ENCODE results near the gene KIF13A.

Gene KIF13A

DNA sequence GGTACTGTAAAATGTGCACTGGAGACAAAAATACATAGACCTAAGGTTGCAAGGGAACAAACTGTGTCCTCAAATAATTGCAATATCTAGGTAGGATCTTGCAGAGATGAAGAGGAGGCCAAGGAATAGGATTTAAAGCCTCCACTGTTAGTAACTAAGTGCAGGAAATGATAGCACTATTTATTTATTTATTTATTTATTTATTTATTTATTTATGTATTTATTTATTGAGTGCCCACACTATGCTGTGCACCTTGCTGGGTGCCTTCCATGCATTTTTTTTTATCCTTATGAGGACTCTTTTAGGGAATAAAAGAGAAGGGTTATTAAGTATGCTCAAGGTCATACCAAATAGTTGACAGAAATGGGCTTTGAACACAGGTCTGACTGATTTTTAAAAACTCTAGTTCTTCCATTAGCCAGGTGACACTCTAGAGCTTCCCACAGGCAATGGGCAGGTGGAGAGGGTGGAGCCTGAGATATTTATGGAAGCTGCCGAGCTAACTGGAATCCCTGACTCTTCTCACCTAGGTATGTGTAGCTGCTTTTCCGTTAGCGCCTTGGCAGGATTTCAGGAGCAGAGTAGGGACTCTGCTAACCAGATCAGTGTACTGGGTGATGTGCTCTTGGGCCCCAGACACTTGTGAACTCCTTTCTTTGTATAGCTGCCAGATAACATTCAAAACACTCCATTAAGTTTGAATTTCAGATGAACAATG is 268.0 kb downstream of the KIF13A start:
- no peak for DNase-seq (ENCODE audit: low spot score)

DNA sequence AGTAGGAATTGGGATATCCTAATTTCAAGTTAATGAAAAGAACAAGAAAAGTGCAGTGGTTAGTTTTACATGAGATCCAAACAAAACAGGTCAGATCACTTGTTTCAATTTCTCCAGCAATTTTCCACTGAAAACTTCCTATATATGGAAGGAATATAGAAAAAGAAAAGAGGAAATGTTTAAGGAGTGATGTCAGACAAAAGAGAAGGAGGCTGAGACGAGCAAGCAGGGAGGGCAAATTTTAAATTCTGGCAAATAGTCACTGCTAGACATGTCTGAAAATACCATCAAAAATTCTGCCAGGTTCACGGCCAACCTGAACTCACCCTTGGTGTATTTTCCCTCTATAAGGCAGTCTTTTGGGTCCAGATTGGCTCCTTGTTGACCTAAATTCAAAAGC is 271.2 kb downstream of the KIF13A start:
- no peak for DNase-seq (ENCODE audit: low spot score)

DNA sequence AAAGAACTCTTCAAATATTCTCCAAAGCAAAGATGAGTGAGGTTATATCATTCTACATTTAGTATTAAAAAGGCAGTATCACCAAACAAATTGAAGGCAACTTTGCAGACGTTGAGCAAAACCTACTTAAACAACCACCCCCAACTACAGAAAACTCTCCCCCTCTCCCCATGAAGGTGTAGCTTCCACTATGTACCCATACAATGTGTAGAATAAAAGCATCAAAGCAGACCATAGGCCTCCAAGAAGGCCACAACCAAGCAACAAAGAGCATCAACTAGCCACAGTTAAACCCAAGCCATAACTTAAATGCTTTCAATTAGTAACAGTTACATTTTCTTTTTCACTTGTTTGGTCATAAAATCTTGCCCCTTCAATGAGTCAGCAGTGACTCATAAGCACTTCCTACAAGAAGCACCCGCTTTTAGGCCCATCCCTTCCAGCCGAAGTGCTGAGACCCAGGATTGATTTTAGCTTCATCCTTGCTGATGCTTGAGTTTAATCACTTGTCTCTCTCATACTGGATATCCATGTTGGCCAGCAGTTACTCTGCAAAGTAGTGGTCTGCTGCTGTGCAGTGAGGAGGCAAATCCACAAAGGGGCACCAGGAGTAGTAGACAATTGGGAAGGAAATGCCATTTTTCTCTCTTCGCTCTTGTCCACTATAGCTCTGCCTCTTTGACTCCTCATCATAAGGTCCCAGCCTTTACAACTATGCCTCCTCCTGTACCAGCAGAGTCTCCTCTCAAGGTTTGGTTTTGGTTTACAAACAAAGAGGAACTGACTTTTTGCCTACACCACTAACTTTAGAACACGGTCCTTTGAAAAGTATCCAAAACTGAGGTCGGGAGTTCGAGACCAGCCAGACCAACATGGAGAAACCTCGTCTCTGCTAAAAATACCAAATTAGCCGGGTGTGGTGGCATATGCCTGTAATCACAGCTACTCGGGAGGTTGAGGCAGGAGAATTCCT is 272.3 kb downstream of the KIF13A start:
- DNase-seq (ENCODE audit: low spot score), result no peak

DNA sequence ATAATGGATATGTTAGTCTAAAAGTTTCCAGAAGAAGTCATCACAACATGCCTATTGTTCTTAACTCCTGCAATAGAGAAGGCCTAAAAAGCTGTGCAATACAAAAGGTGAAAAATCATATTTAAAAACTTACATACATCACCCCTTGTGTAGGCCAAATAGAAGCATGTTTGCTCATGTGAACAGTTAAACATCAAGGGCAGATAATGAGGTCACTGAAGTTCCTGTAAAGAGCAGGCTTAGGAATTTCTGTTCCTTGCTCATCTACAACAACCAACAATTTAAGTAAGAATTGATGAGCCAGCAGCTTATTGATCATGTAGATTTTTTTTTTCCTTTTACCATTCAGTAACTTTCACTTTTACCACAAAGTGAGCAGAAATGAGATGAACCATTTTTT is 273.3 kb downstream of the KIF13A start:
- DNase-seq (ENCODE audit: low spot score), result no peak

DNA sequence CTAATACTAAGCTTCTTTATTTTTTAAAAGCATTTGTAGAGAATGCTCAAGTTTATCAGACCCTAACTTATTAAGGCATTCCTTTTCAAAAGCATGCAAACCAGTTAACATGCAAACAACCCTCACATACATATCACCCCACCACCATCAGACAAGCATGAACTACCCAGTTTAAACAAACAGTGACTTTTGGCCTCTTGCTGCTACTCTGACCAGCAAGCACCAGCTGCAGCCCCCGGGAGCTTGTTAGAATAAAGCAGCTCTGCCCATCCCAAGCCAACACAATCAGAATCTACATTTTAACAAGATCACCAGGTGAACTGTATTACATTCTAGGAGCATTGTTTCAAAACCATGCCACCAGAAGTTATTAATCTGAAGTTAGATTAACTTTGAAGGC is 274.9 kb downstream of the KIF13A start:
- DNase-seq (ENCODE audit: low spot score), result peak; percentile 45

DNA sequence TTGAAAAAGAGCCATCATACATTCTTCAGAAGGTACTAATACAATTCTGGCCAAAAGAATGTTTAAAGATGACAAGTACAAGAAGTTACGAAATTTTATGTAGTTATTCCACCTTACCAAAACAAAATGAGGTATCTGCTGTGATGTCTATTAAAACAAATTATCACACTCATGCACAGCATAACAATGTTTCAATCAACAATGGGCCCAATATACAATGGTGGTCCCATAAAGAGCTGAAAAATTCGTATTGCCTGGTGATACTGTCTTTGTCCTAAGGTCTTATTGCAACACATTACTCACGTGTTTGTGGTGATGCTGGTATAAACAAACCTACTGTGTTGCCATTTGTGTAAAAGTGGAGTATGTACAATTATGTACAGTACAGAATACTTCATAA is 277.1 kb downstream of the KIF13A start:
- no peak for DNase-seq (ENCODE audit: low spot score)

DNA sequence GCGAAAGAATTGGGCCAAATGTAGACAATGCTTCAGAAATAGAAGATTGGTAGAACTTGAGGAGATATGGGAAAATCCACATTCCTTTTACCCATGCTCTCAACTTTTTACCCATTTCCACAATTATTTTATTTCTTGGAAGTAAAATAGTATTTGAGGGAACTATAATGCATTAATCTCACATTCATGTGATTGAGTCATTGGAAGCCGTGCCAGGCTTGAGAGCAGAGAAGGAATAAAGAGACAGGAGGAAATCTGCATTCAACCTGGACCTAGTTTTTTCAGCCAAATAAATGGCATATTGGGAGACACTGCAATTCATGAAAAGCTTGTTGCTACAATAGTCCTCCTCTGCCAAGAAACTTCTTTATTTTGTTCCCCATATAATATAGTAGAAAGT is 278.0 kb downstream of the KIF13A start:
- DNase-seq (ENCODE audit: low spot score), result no peak
